Measurements from ENCODE around the gene CDH23. TPM values are rescaled to one million over a fixed set of nuclear protein-coding genes. Genes with fewer than 3 reads are reported as not detected.

Gene CDH23
- total RNA-seq, 2 experiments from 2014 or later: 4.6 to 5.2 TPM

DNA sequence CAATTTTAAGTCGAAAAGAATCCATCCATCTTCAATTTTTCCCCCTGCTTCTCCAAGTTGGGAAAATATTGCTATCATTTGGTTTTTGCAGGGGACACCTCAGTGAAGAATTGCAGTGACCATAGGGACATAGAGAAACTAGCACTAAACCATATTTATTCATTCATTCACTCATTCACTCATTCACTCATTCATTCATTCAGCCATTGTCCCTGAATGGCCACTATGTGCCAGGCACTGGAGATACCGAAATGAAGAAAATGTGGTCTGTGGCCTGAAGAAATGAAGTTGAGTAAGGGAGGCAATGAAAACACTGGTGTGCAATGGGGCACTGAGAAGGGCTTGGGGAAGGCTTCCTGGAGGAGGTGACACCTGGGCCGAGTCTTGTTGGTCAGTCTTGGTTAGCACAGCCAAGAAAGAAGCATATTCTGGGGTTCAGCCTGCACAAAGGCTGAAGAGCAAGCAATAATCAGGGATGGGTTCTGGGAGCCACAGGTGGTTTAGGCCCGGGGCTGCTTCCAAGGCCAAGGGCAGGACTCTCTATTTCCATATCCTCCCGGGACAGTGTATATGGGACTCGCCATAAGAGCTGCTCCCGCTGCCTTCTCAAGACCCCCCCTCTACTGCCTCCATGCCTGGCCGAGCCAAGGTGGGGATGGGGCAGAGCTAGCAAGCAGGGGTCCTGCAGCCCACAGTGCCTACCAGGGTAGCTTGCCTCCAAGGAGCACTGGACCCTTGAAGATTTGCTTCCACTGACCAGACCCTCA is 348.4 kb downstream of the CDH23 start:
- peaks cover 16% of the 10 kb centered on the region for H3K36me3 Mint-ChIP-seq (ENCODE audit: low read depth)
- peaks cover 100% of the 10 kb centered on the region for H3K4me1 Mint-ChIP-seq (ENCODE audit: low read depth)
- Histone ChIP-seq H3K36me3 (ENCODE audit: insufficient read depth, low read length) (peaks cover 7% of the 10 kb centered on the region), H3K27me3 (ENCODE audit: control insufficient read depth in 1 of 2, insufficient read depth in 2 of 2, low read length in 2 of 2) (no peaks in the 10 kb centered on the region), H3K27ac (ENCODE audit: low read depth in 1 of 2, low read length in 2 of 2) (peak overlapping the region; percentile 74 to 75), H3K4me1 (ENCODE audit: insufficient read depth, low read length) (peaks cover 100% of the 10 kb centered on the region), H3K4me3 (ENCODE audit: low read length) (no peak overlapping the region), H3K9me3 (ENCODE audit: control insufficient read depth in 1 of 2, insufficient read depth in 1 of 2, low read length in 2 of 2) (no peaks in the 10 kb centered on the region)
- H3K9me3 Mint-ChIP-seq: no peaks in the 10 kb centered on the region
- DNase-seq: no peak
- no peak for ATAC-seq (ENCODE audit: poor library complexity)
- no peaks in the 10 kb centered on the region for H3K27me3 Mint-ChIP-seq
- peak overlapping the region; percentile 96 for H3K27ac Mint-ChIP-seq
- H3K4me3 Mint-ChIP-seq: peak overlapping the region; percentile 68
- intact Hi-C loops (cut with DNase I, micrococcal nuclease): no loop called here
- CTCF ChIA-PET: interaction anchor here (4.8 kb wide), 1 partner anchor 27 kb away, joined by 27 read pairs; the partner anchor contains the start of gene VSIR
- TF ChIP-seq, protein P1, sequence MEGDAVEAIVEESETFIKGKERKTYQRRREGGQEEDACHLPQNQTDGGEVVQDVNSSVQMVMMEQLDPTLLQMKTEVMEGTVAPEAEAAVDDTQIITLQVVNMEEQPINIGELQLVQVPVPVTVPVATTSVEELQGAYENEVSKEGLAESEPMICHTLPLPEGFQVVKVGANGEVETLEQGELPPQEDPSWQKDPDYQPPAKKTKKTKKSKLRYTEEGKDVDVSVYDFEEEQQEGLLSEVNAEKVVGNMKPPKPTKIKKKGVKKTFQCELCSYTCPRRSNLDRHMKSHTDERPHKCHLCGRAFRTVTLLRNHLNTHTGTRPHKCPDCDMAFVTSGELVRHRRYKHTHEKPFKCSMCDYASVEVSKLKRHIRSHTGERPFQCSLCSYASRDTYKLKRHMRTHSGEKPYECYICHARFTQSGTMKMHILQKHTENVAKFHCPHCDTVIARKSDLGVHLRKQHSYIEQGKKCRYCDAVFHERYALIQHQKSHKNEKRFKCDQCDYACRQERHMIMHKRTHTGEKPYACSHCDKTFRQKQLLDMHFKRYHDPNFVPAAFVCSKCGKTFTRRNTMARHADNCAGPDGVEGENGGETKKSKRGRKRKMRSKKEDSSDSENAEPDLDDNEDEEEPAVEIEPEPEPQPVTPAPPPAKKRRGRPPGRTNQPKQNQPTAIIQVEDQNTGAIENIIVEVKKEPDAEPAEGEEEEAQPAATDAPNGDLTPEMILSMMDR (IDR thresholded peaks at IDR 0.05): no peak
- POLR2A ChIA-PET: interaction anchor here (2.8 to 19.3 kb wide), 3 partner anchors 12 to 23 kb away, joined by 12 to 416 read pairs (median 252); partner anchors contain the start of gene VSIR

DNA sequence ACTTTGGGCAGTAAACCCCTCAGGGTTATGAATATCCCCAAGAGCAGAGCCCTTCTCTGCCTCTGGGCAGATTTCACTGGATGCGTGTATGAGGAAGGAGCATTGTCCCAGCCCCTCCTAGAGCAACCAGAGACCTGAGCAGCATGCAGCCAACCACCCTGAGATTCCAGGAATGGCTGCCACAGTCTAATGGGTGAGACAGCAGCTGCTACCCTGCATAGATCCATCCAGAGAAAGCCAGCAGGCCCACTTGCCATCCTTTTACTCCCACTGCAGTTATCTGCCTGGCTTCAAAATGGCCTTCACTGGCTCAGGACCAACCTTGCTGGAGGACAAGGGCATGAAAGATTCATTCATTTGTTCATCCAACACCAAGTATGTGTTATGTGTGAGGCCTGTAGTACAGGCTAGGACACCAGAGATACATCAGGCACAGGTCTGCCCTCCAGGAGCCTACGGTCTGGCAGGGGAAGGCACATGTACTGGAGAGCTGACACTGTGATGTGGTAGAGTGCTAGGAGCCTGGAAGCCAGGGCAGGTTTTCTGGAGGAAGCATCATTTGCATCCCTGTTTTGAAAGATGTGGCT is 349.0 kb downstream of the CDH23 start:
- H3K9me3 Mint-ChIP-seq: no peaks in the 10 kb centered on the region
- ChIA-PET CTCF (interaction anchor here (1.2 to 4.8 kb wide), 2 partner anchors 21 to 27 kb away, joined by 3 to 27 read pairs; partner anchors contain the start of gene VSIR), POLR2A (interaction anchor here (2.8 to 19.3 kb wide), 3 partner anchors 11 to 22 kb away, joined by 12 to 416 read pairs (median 252); partner anchors contain the start of gene VSIR)
- TF ChIP-seq, protein P1 (IDR thresholded peaks at IDR 0.05): no peak
- H3K4me1 Mint-ChIP-seq (ENCODE audit: low read depth): peaks cover 100% of the 10 kb centered on the region
- peaks cover 22% of the 10 kb centered on the region for H3K36me3 Mint-ChIP-seq (ENCODE audit: low read depth)
- ATAC-seq (ENCODE audit: poor library complexity): no peak
- Histone ChIP-seq H3K4me3 (ENCODE audit: low read length) (no peak overlapping the region), H3K27me3 (ENCODE audit: control insufficient read depth in 1 of 2, insufficient read depth in 2 of 2, low read length in 2 of 2) (no peaks in the 10 kb centered on the region), H3K27ac (ENCODE audit: low read depth in 1 of 2, low read length in 2 of 2) (peak overlapping the region; percentile 74 to 75), H3K9me3 (ENCODE audit: control insufficient read depth in 1 of 2, insufficient read depth in 1 of 2, low read length in 2 of 2) (no peaks in the 10 kb centered on the region), H3K36me3 (ENCODE audit: insufficient read depth, low read length) (peaks cover 14% of the 10 kb centered on the region), H3K4me1 (ENCODE audit: insufficient read depth, low read length) (peaks cover 100% of the 10 kb centered on the region)
- H3K27me3 Mint-ChIP-seq: no peaks in the 10 kb centered on the region
- intact Hi-C loops (cut with DNase I, micrococcal nuclease): no loop called here
- peak overlapping the region; percentile 96 for H3K27ac Mint-ChIP-seq
- H3K4me3 Mint-ChIP-seq: peak overlapping the region; percentile 68
- no peak for DNase-seq

DNA sequence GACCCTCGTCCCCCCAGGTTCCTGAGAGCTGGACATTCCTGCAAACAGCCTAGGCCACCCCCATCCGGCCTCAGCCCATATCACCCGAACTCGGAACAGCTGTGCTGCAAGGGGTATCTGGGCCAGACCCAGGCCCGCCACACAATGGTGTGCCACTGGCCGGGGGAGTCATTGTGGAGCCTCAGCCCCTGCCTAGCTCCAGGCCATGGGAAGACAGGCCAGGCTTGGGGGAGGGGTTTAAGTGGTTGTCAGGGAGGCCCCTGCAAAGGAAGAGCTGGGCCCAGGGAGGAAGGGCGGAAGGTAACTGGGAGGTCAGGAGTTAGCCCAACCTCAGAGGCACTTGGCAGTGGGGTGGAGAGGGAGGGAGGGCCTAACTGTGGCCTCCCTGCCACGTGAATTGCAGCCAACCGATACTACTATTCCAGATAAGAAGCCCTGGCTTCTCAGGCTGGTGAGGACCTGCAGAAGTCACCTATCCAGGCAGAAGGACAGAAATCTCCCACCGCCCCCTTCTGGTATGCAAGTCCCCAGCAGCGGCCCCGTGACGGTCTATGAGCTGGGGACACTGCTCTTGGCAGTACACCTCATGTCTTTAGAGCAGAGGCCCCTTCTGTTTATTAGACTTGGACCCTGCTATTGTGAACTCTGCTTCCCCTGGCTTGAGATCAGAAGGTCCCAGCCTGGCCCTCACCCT is 349.8 kb downstream of the CDH23 start:
- no peaks in the 10 kb centered on the region for H3K9me3 Mint-ChIP-seq
- CTCF ChIA-PET: interaction anchor here (0.9 to 4.8 kb wide), 4 partner anchors 11 to 38 kb away, joined by 3 to 27 read pairs (median 4); partner anchors contain the start of gene VSIR
- peaks cover 26% of the 10 kb centered on the region for H3K36me3 Mint-ChIP-seq (ENCODE audit: low read depth)
- DNase-seq (peak in 5 of 14 experiments; percentile 36 to 60 (median 51)), ATAC-seq (ENCODE audit: poor library complexity) (no peak)
- H3K27ac ChIP-seq (ENCODE audit: low read depth in 1 of 2, low read length in 2 of 2): peak overlapping the region; percentile 74 to 75
- no peak overlapping the region for H3K4me3 ChIP-seq (ENCODE audit: low read length)
- intact Hi-C loops (cut with DNase I, micrococcal nuclease): no loop called here
- TF ChIP-seq, protein P1 (IDR thresholded peaks at IDR 0.05): no peak
- POLR2A ChIA-PET: interaction anchor here (1.2 to 19.3 kb wide), 5 partner anchors 11 to 51 kb away, joined by 3 to 416 read pairs (median 20); partner anchors contain the start of gene VSIR
- H3K9me3 ChIP-seq (ENCODE audit: control insufficient read depth in 1 of 2, insufficient read depth in 1 of 2, low read length in 2 of 2): no peaks in the 10 kb centered on the region
- H3K4me1 Mint-ChIP-seq (ENCODE audit: low read depth): peaks cover 97% of the 10 kb centered on the region
- peaks cover 100% of the 10 kb centered on the region for H3K4me1 ChIP-seq (ENCODE audit: insufficient read depth, low read length)
- peaks cover 19% of the 10 kb centered on the region for H3K36me3 ChIP-seq (ENCODE audit: insufficient read depth, low read length)
- H3K27me3 ChIP-seq (ENCODE audit: control insufficient read depth in 1 of 2, insufficient read depth in 2 of 2, low read length in 2 of 2): no peaks in the 10 kb centered on the region
- H3K27ac Mint-ChIP-seq: peak overlapping the region; percentile 96
- H3K4me3 Mint-ChIP-seq: peak overlapping the region; percentile 35
- no peaks in the 10 kb centered on the region for H3K27me3 Mint-ChIP-seq
